GM18520 (cell line): Measurements from ENCODE around the gene AOPEP.

Experiments used
- ATAC-seq: cut with Tn5 transposase; IDR thresholded peaks from one replicate; pipeline ENCODE4 v1.9.1; 2021; ENCODE audit not compliant: unreplicated experiment

The AOPEP gene

GRCh38 chr9:94892675-94893074, 166.2 kb downstream of the AOPEP start:
- ATAC-seq = no peak

GRCh38 chr9:94894094-94894699, 167.7 kb downstream of the AOPEP start:
- ATAC-seq = no peak

- ATAC-seq = no peak
Observed at GRCh38 chr9:94895668-94896067, 169.2 kb downstream of the AOPEP start.

GRCh38 chr9:94896512-94896911, 170.0 kb downstream of the AOPEP start:
- no peak for ATAC-seq

- no peak for ATAC-seq
Observed at GRCh38 chr9:94899464-94900221, 173.1 kb downstream of the AOPEP start.

- no peak for ATAC-seq
Observed at GRCh38 chr9:94900222-94901018, 173.9 kb downstream of the AOPEP start.

- ATAC-seq = no peak
Observed at GRCh38 chr9:94901019-94901363, 174.5 kb downstream of the AOPEP start.

- no peak for ATAC-seq
Observed at GRCh38 chr9:94903961-94904421, 177.5 kb downstream of the AOPEP start.

- no peak for ATAC-seq
Observed at GRCh38 chr9:94904806-94905205, 178.3 kb downstream of the AOPEP start.

- no peak for ATAC-seq
Observed at GRCh38 chr9:94905606-94906005, 179.1 kb downstream of the AOPEP start.

GRCh38 chr9:94906181-94906580, 179.7 kb downstream of the AOPEP start:
- ATAC-seq = no peak

GRCh38 chr9:94906713-94907112, 180.2 kb downstream of the AOPEP start:
- no peak for ATAC-seq

- no peak for ATAC-seq
Observed at GRCh38 chr9:94907264-94907936, 180.9 kb downstream of the AOPEP start.

GRCh38 chr9:94908011-94908563, 181.6 kb downstream of the AOPEP start:
- ATAC-seq = no peak

GRCh38 chr9:94908583-94909249, 182.2 kb downstream of the AOPEP start:
- ATAC-seq = no peak

GRCh38 chr9:94909250-94909894, 182.9 kb downstream of the AOPEP start:
- no peak for ATAC-seq

- ATAC-seq = no peak
Observed at GRCh38 chr9:94909965-94910730, 183.6 kb downstream of the AOPEP start.

- no peak for ATAC-seq
Observed at GRCh38 chr9:94911211-94911610, 184.7 kb downstream of the AOPEP start.

- no peak for ATAC-seq
Observed at GRCh38 chr9:94911986-94912635, 185.6 kb downstream of the AOPEP start.
